Fibroblast of lung (primary cell): ENCODE results near the gene RBBP9. TPM values are rescaled to one million over a fixed set of nuclear protein-coding genes. Genes with fewer than 3 reads are reported as not detected.

ENCODE experiments used
- DNase-seq, 2 donors: peaks; one replicate each; pipeline versions ENCODE4 v3.0.0 to v3.0.0-alpha.2; 2010; ENCODE audit warnings: low read depth in 2 of 2
- H2AFZ ChIP-seq: 2 replicates; pipeline ENCODE4 v1.5.1; 2012; ENCODE audit warnings: low read length, control low read depth, inconsistent platforms
- H3K27ac ChIP-seq: 2 replicates; pipeline ENCODE4 v1.5.1; 2011; ENCODE audit warnings: low read length, control low read depth; ENCODE audit not compliant: insufficient read depth
- H3K27me3 ChIP-seq: 2 replicates; pipeline ENCODE4 v1.5.1; 2011; ENCODE audit warnings: mild to moderate bottlenecking, low read length; ENCODE audit not compliant: control insufficient read depth, insufficient read depth
- H3K36me3 ChIP-seq: 2 replicates; pipeline ENCODE4 v1.5.1; 2011; ENCODE audit warnings: low read length; ENCODE audit not compliant: control insufficient read depth, insufficient read depth
- H3K4me1 ChIP-seq: 2 replicates; pipeline ENCODE4 v1.5.1; 2011; ENCODE audit warnings: low read length; ENCODE audit not compliant: control insufficient read depth, insufficient read depth; ENCODE audit errors: extremely low read depth
- H3K4me2 ChIP-seq: 2 replicates; pipeline ENCODE4 v1.5.1; 2011; ENCODE audit warnings: low read length, control low read depth; ENCODE audit not compliant: insufficient read depth; ENCODE audit errors: extremely low read depth
- H3K4me3 ChIP-seq, 4 experiments: fragments of 200-600 bp in 1 of 4; sonication (generic) in 1 of 4; replicated peaks in 1 of 4; 2 replicates each; pipeline ENCODE4 v1.5.1; 2011 to 2016; ENCODE audit warnings: low read length in 4 of 4, low read depth in 3 of 4, mild to moderate bottlenecking in 3 of 4, control low read depth in 2 of 4, inconsistent platforms in 1 of 4, mixed read lengths in 1 of 4; ENCODE audit not compliant: insufficient read depth in 1 of 4; ENCODE audit errors: control extremely low read depth in 1 of 4
- H3K79me2 ChIP-seq: 2 replicates; pipeline ENCODE4 v1.5.1; 2012; ENCODE audit warnings: mild to moderate bottlenecking, low read length, inconsistent platforms; ENCODE audit not compliant: control insufficient read depth, insufficient read depth
- H3K9ac ChIP-seq: 2 replicates; pipeline ENCODE4 v1.5.1; 2011; ENCODE audit warnings: mild to moderate bottlenecking, low read length, control low read depth; ENCODE audit not compliant: insufficient read depth
- H3K9me3 ChIP-seq: 2 replicates; pipeline ENCODE4 v1.5.1; 2012; ENCODE audit warnings: low read depth, low read length; ENCODE audit not compliant: control insufficient read depth, insufficient read depth
- H4K20me1 ChIP-seq: 2 replicates; pipeline ENCODE4 v1.5.1; 2011; ENCODE audit warnings: low read length; ENCODE audit not compliant: control insufficient read depth, insufficient read depth; ENCODE audit errors: extremely low read depth
- EZH2 ChIP-seq: IDR thresholded peaks from 2 replicates; pipeline ENCODE4 v1.5.1; 2012; ENCODE audit warnings: low read length, control low read depth, mild to moderate bottlenecking; ENCODE audit errors: missing control alignments
- polyA minus RNA-seq: library from RNA; depleted of rRNA, polyadenylated mRNA; stranded (reverse); fragments of >200 nt; gene quantifications from 2 replicates; pipeline ENCODE4 v1.2.3, GENCODE V29; 2011; ENCODE audit warnings: low replicate concordance
- polyA plus RNA-seq, 2 donors: library from polyadenylated mRNA; depleted of rRNA in 1 of 2; stranded (reverse) in 1 of 2; unstranded in 1 of 2; fragments of >200 nt; gene quantifications; 2 replicates each; pipeline ENCODE4 v1.2.1, GENCODE V29; 2011 to 2012; ENCODE audit warnings: missing spikeins in 1 of 2
- total RNA-seq: library from RNA; depleted of rRNA; stranded (reverse); fragments of >200 nt; gene quantifications from 2 replicates; pipeline ENCODE4 v1.2.1, GENCODE V29; 2014
- TF ChIP-seq, protein P1 (sequence below), 2 donors: IDR thresholded peaks in 1 of 2; conservative IDR thresholded peaks in 1 of 2; 1 replicate in 1 of 2; 2 replicates in 1 of 2; pipeline ENCODE4 v1.5.1; 2011 to 2012; ENCODE audit warnings: low read length in 2 of 2, control low read depth in 1 of 2, inconsistent platforms in 1 of 2, low read depth in 1 of 2, mild to moderate bottlenecking in 1 of 2

Gene RBBP9
- total RNA-seq = 14.4 and 19.0 TPM in 2 replicates
- 19.2 and 22.1 TPM in 2 replicates for polyA plus RNA-seq
- 8.3 and 10.0 TPM in 2 replicates for polyA plus RNA-seq (2012)
- 4.8 and 15.4 TPM in 2 replicates for polyA minus RNA-seq

DNA sequence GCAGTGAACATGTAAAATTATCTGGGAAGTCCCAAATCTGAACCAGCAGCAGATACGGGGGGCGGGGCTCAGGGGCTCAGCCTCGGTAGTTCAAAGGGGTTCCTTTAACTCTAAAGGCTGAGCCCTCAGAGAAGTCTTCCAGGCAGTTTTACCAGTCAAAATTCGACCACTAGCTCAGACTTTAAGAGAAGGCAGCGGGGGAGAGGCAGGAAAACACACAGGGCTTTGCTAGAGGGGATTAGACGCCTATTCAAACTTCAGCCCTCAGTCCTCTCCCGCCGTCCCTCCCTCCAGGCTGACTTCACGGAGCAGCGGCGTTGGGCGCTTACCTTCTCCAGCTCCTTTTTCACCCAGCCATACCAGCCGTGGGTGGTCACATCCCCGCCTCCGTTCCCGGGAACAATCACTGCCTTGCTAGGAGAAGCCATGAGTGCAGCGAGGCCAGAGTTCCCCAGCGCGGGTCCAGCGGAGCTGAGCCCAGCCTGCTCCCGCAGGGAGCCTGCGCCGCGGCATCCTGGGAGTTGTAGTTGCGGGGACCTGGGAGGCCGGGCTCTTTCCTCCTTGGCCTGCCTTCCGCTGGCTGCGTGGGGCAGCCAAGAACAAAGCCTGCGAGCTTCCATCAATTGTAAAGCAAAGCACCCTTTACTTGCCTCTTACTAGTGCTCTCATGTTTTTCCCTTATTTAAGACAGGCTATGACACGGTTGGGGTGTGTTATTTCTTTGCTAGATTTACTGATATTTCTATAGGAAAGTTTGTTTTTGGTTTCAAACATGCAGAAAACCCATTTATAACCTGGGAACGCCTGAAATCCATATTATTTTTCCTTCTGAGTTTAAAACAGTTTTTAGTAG lies at the start of gene RBBP9:
TSS of gene RBBP9 (minus strand) at position 486 of the 853 bp plus-strand sequence. CDS start at position 428, 58 bp downstream.
- Histone ChIP-seq H3K4me1 (peaks cover 3% of the 10 kb centered on the region), H3K9me3 (no peaks in the 10 kb centered on the region), H3K4me2 (peak within 1 kb of the TSS; percentile 90), H2AFZ (peak within 1 kb of the TSS; percentile 94), H3K36me3 (no peaks in the 10 kb centered on the region), H3K27ac (peak within 1 kb of the TSS; percentile 8), H3K9ac (peak within 1 kb of the TSS; percentile 51), H3K27me3 (no peaks in the 10 kb centered on the region), H3K4me3 (peak within 1 kb of the TSS; percentile 56 to 96 (median 78)), H3K79me2 (no peaks in the 10 kb centered on the region), H4K20me1 (no peaks in the 10 kb centered on the region)
- TF ChIP-seq, protein P1, sequence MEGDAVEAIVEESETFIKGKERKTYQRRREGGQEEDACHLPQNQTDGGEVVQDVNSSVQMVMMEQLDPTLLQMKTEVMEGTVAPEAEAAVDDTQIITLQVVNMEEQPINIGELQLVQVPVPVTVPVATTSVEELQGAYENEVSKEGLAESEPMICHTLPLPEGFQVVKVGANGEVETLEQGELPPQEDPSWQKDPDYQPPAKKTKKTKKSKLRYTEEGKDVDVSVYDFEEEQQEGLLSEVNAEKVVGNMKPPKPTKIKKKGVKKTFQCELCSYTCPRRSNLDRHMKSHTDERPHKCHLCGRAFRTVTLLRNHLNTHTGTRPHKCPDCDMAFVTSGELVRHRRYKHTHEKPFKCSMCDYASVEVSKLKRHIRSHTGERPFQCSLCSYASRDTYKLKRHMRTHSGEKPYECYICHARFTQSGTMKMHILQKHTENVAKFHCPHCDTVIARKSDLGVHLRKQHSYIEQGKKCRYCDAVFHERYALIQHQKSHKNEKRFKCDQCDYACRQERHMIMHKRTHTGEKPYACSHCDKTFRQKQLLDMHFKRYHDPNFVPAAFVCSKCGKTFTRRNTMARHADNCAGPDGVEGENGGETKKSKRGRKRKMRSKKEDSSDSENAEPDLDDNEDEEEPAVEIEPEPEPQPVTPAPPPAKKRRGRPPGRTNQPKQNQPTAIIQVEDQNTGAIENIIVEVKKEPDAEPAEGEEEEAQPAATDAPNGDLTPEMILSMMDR (conservative IDR thresholded peaks at IDR 0.05 in 1 of 2, IDR thresholded peaks at IDR 0.05 in 1 of 2; ENCODE audit: low read depth in 1 of 2, low read length in 2 of 2) = no peak
- TF ChIP-seq EZH2 = no peak
- DNase-seq = peak; percentile 75 to 79

DNA sequence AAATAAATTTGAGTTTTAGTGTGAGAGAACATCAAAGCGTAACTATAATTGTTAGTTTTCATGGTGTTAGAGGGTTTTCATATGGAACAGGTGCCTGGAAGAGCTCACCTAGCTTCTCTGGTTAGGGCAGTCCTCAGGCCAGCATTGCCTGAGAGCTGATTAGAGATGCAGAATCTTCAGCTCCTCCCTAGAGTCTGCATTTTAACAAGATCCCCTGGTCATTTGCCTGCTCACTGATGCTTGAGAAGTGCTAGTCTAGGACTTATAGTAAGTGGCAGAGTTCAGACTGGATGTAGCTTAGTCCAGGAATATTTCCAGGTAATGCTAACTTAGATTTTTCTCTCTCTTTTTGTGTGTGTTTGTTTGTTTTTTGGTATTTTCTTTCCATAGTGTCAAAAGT lies 48.5 kb upstream of the RBBP9 start:
- Histone ChIP-seq H3K27ac (no peak overlapping the region), H3K36me3 (peaks cover 11% of the 10 kb centered on the region), H3K27me3 (no peaks in the 10 kb centered on the region), H3K79me2 (no peaks in the 10 kb centered on the region), H3K4me3 (no peak overlapping the region), H3K9ac (no peak overlapping the region), H2AFZ (no peak overlapping the region), H3K9me3 (no peaks in the 10 kb centered on the region), H3K4me2 (no peak overlapping the region), H4K20me1 (no peaks in the 10 kb centered on the region), H3K4me1 (no peaks in the 10 kb centered on the region)
- no peak for TF ChIP-seq EZH2
- DNase-seq = no peak

DNA sequence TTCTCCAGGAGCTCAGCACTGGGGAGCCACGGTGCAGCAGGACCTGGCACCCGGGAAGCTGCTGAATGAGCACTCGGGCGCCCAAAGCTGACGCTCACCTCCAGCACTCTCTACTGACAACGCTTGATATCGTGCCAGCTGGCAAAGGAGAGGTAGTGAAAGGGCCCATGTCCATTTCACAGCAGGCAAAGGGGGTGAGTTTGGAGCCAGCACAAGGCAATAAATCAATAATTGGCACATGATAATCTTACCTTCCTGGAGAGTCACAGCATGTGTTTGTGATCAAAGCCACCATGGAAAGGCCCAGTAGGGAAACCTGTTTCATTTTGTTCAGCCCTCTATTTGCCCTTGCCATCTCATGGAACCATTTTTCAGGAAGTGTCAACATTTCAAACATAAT lies 46.9 kb upstream of the RBBP9 start:
- Histone ChIP-seq H3K9ac (no peak overlapping the region), H3K27ac (no peak overlapping the region), H3K27me3 (no peaks in the 10 kb centered on the region), H3K4me3 (no peak overlapping the region), H3K36me3 (peaks cover 11% of the 10 kb centered on the region), H3K4me1 (no peaks in the 10 kb centered on the region), H2AFZ (no peak overlapping the region), H4K20me1 (no peaks in the 10 kb centered on the region), H3K4me2 (no peak overlapping the region), H3K9me3 (no peaks in the 10 kb centered on the region), H3K79me2 (no peaks in the 10 kb centered on the region)
- TF ChIP-seq EZH2 = no peak
- TF ChIP-seq, protein P1 (conservative IDR thresholded peaks at IDR 0.05 in 1 of 2, IDR thresholded peaks at IDR 0.05 in 1 of 2; ENCODE audit: low read depth in 1 of 2, low read length in 2 of 2) = no peak
- no peak for DNase-seq
